Measurements from ENCODE around the gene COPG1.

Gene COPG1

DNA sequence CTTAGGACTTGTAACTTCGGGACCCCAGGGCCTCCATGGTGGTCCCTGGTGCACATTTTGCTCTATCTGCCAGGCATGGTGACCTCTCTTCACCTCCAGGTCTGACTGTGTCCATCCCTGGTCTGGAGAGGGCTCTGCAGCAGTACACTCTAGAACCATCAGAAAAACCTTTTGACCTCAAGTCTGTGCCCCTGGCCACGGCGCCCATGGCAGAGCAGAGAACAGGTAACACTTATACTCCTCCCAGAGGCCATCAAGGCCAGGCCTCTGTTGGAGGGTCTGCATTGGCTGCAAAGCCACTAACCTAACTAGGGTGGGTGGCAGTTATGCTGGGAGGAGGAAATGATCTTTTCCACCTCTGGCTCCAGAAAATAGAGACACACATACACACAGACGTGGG lies 19.0 kb downstream of the COPG1 start:
- Histone ChIP-seq H3K36me3 (ENCODE audit: insufficient read depth, low read length) (peaks cover 97% of the 10 kb centered on the region), H3K27me3 (ENCODE audit: insufficient read depth, low read length, poor library complexity) (no peaks in the 10 kb centered on the region), H3K4me2 (ENCODE audit: insufficient read depth, low read length) (no peak overlapping the region), H3K27ac (ENCODE audit: low read length) (no peak overlapping the region), H3K4me1 (ENCODE audit: insufficient read depth, low read length) (no peaks in the 10 kb centered on the region), H2AFZ (ENCODE audit: low read depth, low read length) (no peak overlapping the region), H3K9me3 (ENCODE audit: insufficient read depth, low read length, severe bottlenecking) (no peaks in the 10 kb centered on the region), H4K20me1 (ENCODE audit: insufficient read depth, low read length) (no peaks in the 10 kb centered on the region), H3K4me3 (ENCODE audit: low read depth in 1 of 2, low read length in 2 of 2) (no peak overlapping the region), H3K9ac (ENCODE audit: low read depth, low read length) (no peak overlapping the region), H3K79me2 (ENCODE audit: insufficient read depth, low read length) (no peaks in the 10 kb centered on the region)
- ATAC-seq (ENCODE audit: insufficient read depth, low read depth) (no peak), DNase-seq (no peak)
- TF ChIP-seq, protein P1, sequence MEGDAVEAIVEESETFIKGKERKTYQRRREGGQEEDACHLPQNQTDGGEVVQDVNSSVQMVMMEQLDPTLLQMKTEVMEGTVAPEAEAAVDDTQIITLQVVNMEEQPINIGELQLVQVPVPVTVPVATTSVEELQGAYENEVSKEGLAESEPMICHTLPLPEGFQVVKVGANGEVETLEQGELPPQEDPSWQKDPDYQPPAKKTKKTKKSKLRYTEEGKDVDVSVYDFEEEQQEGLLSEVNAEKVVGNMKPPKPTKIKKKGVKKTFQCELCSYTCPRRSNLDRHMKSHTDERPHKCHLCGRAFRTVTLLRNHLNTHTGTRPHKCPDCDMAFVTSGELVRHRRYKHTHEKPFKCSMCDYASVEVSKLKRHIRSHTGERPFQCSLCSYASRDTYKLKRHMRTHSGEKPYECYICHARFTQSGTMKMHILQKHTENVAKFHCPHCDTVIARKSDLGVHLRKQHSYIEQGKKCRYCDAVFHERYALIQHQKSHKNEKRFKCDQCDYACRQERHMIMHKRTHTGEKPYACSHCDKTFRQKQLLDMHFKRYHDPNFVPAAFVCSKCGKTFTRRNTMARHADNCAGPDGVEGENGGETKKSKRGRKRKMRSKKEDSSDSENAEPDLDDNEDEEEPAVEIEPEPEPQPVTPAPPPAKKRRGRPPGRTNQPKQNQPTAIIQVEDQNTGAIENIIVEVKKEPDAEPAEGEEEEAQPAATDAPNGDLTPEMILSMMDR (IDR thresholded peaks at IDR 0.05; ENCODE audit: borderline replicate concordance, extremely low read depth, low read length, poor library complexity, severe bottlenecking): no peak
- no peak for TF ChIP-seq EZH2 (IDR thresholded peaks at IDR 0.05; ENCODE audit: borderline replicate concordance, low read depth, low read length, severe bottlenecking)

DNA sequence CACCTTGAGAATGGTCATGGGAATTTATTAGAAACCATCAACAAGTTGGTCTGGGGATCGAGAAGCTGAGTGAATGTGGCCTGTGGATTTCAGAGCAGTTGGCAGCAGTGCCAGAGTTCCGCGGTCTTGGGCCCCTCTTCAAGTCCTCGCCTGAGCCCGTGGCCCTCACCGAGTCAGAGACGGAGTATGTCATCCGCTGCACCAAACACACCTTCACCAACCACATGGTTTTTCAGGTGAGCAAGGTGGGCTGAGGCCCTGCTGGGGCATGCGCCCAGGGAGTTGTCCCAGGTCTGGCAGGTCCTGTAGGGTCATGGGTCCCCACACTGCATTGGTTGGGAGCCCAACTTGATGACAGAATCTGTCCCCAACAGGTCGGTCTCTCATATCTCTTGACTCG lies 22.3 kb downstream of the COPG1 start:
- peaks cover 25% of the 10 kb centered on the region for H3K4me1 ChIP-seq (ENCODE audit: insufficient read depth, low read length)
- no peak overlapping the region for H3K27ac ChIP-seq (ENCODE audit: low read length)
- H3K4me3 ChIP-seq (ENCODE audit: low read depth in 1 of 2, low read length in 2 of 2): no peak overlapping the region
- no peak for DNase-seq
- no peaks in the 10 kb centered on the region for H3K9me3 ChIP-seq (ENCODE audit: insufficient read depth, low read length, severe bottlenecking)
- H3K27me3 ChIP-seq (ENCODE audit: insufficient read depth, low read length, poor library complexity): no peaks in the 10 kb centered on the region
- no peak for TF ChIP-seq EZH2 (IDR thresholded peaks at IDR 0.05; ENCODE audit: borderline replicate concordance, low read depth, low read length, severe bottlenecking)
- TF ChIP-seq, protein P1 (IDR thresholded peaks at IDR 0.05; ENCODE audit: borderline replicate concordance, extremely low read depth, low read length, poor library complexity, severe bottlenecking): no peak
- no peaks in the 10 kb centered on the region for H3K79me2 ChIP-seq (ENCODE audit: insufficient read depth, low read length)
- no peak for ATAC-seq (ENCODE audit: insufficient read depth, low read depth)
- no peaks in the 10 kb centered on the region for H4K20me1 ChIP-seq (ENCODE audit: insufficient read depth, low read length)
- no peak overlapping the region for H3K4me2 ChIP-seq (ENCODE audit: insufficient read depth, low read length)
- peaks cover 92% of the 10 kb centered on the region for H3K36me3 ChIP-seq (ENCODE audit: insufficient read depth, low read length)
- H3K9ac ChIP-seq (ENCODE audit: low read depth, low read length): no peak overlapping the region
- H2AFZ ChIP-seq (ENCODE audit: low read depth, low read length): no peak overlapping the region

DNA sequence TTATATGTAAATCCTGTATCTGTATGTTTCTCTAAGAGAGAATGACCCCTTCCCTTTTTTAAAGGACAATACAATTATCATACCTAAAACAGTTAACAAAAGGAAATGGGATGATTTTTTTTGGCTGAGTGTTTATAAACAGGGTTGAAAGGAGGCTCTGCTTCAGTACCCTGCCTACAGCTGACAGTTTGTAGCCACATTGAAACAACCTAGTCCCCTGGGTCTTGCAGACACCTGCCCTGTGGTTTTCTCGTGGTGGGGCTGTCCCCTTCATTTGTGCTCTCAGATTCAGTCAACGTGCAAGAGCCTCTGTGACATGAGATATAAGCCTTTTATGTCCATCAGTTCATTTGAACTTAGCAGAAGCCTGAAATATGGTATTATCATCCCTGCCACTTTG lies 27.0 kb downstream of the COPG1 start:
- Histone ChIP-seq H4K20me1 (ENCODE audit: insufficient read depth, low read length) (no peaks in the 10 kb centered on the region), H3K36me3 (ENCODE audit: insufficient read depth, low read length) (peaks cover 62% of the 10 kb centered on the region), H3K79me2 (ENCODE audit: insufficient read depth, low read length) (peaks cover 23% of the 10 kb centered on the region), H3K4me1 (ENCODE audit: insufficient read depth, low read length) (peaks cover 63% of the 10 kb centered on the region), H2AFZ (ENCODE audit: low read depth, low read length) (no peak overlapping the region), H3K9me3 (ENCODE audit: insufficient read depth, low read length, severe bottlenecking) (no peaks in the 10 kb centered on the region), H3K4me2 (ENCODE audit: insufficient read depth, low read length) (peak overlapping the region; percentile 12), H3K27ac (ENCODE audit: low read length) (peak overlapping the region; percentile 95), H3K4me3 (ENCODE audit: low read depth in 1 of 2, low read length in 2 of 2) (no peak overlapping the region), H3K9ac (ENCODE audit: low read depth, low read length) (peak overlapping the region; percentile 32), H3K27me3 (ENCODE audit: insufficient read depth, low read length, poor library complexity) (no peaks in the 10 kb centered on the region)
- TF ChIP-seq EZH2 (IDR thresholded peaks at IDR 0.05; ENCODE audit: borderline replicate concordance, low read depth, low read length, severe bottlenecking): no peak
- TF ChIP-seq, protein P1 (IDR thresholded peaks at IDR 0.05; ENCODE audit: borderline replicate concordance, extremely low read depth, low read length, poor library complexity, severe bottlenecking): no peak
- peak; percentile 83 for DNase-seq
- peak; percentile 66 for ATAC-seq (ENCODE audit: insufficient read depth, low read depth)

All from DND-41 (cell line).